HG02610 (cell line): ENCODE data around the gene ERBB2.
"Not testable (repeated sequence)": the region's sequence is repeated elsewhere in the genome, so short reads cannot be mapped to it uniquely, and the experiment has no call there.

Source experiments
- ATAC-seq: cut with Tn5 transposase; IDR thresholded peaks from one replicate; pipeline ENCODE4 v1.9.1; 2021; ENCODE audit warnings: mild to moderate bottlenecking, moderate library complexity; ENCODE audit not compliant: unreplicated experiment

Gene ERBB2

DNA sequence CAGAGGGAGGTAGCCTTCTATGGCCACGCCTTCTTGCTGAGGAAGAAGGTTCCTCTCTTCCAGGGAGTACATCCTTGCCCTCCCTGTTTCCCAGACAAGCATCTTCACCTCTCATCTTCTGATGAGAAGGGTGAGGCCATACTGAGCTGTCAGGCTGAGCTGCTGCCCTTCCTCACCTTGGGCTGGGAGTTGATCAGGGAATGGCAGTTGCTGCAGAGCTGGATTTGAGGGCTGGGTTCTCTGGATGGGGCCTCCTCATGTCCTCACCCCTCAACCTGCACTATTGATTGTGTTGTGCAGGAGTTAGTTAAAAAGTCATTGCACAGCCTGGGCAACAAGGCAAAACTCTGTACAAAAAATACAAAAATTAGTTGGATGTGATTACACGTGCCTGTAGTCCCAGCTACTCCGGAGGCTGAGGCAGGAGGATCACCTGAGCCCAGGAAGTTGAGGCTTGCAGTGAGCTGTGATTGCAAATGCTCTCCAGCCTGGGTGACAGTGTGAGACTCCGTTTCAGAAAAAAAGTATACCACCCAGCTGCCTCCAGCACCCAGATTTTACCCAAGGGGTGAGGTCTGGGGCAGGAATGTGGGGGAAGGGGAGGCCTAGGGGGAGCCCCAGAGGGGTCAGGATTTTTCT, 2.0 kb downstream of the ERBB2 start:
- ATAC-seq: no peak

DNA sequence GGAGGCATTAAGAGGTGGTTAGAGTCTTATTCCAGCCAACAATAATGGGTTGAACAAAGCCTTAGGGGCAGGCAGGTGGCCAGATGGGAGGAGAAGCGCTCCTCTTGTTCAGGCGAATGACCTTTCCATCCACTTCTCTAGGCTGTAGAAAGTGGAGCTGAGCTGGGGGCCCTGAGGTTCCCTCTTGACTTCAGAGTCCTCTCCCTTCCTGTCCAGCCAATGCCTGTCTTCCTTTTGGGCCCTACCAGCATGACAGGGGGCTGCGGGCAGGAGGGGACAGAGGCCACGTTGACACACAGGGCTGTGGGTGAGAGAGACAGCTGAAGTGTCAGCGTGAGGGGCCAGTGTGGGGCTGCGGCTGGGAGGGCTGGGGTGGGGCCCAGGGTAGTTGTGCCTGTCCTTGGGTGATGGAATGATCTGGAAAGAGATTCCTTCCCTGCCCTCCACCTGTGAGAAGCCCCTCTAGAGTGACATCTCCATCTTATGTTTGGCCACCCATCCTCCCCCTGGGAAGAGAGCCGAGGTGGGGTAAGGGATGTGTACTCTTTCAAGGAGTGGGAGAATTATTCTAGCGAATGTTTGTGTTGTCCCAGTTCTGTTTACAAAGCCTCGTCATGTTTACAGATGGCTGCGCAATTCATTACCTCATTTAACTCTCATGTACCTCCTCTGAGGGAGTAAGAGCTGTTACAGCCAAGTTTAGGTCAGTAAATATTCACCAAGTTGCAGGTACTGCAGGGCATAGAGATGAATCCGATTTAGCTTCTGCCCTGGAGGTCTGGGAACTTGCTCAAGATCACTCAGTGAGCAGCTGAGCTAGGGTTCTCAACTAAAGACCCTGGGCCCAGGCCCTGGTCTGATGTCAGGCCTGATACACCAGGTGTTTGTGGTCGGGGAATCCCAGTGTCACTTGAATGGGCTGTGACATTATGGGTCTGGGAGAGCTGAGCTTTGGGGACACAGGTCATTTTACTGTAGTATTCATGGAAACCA, 3.3 kb downstream of the ERBB2 start:
- no peak for ATAC-seq

DNA sequence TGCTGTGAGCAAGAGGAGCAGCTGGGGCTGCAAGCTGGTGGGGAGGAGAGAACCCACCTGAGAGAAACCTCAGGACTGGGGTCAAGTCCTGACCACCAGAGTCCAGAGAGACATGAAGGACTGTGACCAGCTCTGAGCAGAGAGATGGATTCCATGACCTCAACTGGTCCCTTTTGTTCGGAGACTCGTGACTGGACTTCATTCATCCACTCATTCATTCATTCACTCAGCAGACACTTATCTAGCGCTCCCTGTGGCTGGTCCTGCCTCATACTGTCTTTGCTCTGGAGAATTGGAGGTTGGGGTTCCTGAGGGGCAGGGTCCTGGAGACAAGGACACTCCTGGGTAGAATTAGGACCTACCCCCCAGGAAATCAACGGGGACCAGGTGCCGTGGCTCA, 4.0 kb downstream of the ERBB2 start:
- no peak for ATAC-seq

DNA sequence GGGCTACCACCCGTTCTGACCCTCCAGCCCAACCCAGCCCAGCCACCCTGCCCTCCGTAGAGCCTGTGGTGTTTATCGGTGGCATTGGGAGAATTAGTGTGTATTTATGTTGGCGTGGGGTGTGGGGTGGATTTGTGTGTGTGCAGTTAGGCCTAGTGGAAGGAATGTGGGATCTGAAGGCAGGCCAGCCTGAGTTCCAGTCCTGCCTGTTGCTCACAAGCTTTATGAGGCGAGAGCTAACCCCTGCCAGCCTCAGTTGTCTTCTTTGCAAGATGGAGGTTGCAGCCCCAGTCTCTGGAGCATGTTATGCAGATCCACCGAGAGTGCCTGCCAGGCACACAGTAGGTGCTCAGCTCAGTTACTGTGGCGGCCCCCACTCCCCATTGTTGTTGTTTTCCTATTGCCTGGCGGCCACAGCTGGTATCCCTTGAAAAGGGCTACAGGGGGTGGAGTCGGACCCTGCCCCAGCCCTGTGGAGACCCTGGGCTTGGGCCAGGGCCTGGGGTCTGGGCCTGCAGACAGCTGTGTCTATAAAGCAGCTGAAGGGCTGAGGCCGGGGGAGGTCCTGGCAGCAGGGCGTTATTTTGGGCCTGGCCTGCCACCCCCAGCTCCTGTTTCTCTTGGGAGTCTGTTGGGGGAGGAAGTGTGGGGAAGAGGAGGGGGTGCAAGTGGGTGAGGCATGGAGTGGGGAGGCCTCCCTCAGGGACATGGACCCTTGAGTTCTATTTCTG, 5.1 kb downstream of the ERBB2 start:
- ATAC-seq: no peak

DNA sequence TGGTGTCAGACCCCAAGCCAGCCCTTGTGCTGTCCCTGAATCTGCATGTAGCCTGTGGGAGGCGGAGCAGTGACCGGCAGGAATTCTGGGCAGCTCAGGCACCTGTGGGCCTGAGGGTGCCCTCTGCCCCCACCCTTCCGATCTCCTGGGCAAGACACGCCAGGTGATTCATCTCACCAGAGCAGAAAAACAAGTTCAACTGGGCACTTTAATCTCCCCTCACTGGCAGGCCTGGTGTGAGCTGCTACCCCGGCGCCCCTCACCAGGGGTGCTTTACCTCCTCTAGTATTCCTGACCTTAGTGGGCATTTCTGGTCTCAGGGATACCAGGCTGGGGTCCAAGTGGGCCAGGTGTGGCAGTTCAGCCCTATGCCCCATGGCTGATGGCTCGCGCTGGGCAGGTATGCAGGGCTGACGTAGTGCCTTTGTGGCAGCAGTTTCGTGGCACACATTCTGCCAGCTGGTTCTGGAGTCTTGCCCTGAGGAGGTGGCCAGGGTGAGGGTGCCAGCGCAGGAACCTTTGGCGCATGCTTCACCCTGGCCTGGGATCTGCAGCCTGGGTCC, 6.0 kb downstream of the ERBB2 start:
- ATAC-seq: no peak

DNA sequence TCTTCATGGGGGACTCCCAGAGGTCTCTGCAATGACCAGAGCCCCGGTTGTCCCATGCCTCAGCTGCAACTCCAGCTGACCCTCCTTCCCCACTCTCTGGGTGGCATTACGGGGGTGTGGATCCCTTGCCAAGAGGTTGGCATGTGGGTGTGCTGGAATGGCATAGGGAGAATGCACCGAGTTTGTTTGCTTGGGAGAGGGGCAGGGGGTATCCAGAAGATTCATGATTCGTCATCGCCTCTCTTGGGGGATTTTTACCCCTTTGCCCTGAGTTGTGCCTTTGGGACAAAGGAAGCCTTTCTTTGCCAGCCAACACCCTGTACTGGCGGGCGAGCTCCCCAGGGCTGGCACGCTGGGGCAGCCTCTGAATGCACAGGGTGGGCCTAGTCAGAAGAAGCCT, 6.5 kb downstream of the ERBB2 start:
- no peak for ATAC-seq

DNA sequence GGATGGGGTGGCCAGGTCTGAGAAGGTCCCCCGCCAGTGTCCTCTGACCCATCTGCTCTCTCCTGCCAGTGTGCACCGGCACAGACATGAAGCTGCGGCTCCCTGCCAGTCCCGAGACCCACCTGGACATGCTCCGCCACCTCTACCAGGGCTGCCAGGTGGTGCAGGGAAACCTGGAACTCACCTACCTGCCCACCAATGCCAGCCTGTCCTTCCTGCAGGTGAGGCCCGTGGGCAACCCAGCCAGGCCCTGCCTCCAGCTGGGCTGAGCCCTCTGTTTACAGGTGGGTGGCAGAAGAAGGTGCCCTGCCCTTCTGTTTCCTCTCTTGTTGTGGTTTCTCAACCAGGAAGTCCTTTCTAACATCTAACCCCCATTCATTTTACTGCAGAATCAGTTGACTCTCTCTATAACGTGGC, 7.1 kb downstream of the ERBB2 start:
- no peak for ATAC-seq

DNA sequence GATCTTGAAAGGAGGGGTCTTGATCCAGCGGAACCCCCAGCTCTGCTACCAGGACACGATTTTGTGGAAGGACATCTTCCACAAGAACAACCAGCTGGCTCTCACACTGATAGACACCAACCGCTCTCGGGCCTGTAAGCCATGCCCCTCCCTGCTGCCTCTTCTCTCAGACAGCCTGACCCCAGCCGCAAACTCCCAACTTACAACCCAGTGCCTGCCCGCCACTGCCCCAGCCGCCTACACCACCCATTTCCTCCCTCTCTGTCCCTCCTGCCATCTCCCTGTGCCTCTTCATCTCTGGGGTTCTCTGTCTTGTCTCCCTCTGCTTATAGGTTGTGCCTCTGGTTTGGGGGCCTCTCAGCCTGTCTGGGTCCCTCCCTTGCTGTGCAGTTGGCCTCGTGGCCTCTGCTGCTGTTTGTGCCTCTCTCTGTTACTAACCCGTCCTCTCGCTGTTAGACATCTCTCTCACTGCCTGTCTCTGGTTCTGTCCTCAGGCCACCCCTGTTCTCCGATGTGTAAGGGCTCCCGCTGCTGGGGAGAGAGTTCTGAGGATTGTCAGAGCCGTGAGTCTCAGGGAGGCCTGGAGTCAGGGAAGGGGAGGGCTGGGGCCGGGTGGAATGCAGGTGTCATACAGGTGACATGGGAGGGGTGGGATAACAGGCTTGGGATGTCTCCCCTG, 9.6 kb downstream of the ERBB2 start:
- ATAC-seq: no peak

DNA sequence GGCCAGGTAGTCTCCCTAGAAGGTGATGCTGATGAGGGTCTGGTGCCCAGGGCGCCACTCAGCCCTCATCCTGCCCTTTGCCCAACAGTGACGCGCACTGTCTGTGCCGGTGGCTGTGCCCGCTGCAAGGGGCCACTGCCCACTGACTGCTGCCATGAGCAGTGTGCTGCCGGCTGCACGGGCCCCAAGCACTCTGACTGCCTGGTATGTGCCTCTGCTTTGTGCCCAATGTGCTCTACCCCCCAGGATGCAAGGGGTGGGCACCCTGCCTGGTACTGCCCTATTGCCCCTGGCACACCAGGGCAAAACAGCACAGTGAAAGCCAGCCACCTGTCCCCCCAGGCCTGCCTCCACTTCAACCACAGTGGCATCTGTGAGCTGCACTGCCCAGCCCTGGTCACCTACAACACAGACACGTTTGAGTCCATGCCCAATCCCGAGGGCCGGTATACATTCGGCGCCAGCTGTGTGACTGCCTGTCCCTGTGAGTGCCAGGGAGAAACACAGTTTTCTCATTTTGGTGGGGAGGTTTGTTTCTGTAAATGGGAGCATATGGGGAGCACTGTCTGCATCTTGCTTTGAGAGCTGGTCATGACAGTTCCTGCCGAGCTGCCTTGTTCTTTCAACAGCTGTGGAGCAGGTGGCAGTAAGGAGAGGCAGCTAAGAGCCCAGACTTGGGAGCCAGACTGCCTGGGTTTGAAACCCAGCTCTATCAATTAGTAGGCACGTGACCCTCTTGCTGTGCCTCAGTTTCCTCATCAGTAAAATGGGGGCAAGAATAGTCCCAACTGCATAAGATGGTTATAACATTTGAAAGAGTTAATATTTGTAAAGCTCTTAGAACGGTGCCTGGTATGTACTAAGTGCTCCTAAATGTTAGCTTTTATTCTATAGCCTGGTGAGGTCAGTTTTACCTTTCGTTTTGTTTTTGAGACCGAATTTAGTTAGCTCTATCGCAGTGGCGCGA, 10.4 kb downstream of the ERBB2 start:
- ATAC-seq: no peak

DNA sequence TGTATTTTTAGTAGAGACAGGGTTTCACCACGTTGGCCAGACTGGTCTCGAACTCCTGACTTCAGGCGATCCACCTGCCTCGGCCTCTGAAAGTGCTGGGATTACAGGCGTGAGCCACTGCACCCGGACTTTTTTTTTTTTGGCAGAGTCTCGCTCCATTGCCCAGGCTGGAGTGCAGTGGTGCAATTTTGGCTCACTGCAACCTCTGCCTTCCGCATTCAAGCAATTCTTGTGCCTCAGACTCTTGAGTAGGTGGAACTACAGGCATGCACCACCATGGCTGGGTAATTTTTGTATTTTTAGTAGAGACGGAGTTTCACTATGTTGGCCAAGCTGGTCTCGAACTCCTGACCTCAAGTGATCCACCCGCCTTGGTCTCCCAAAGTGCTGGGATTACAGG, 11.2 kb downstream of the ERBB2 start:
- not testable (repeated sequence) for ATAC-seq

DNA sequence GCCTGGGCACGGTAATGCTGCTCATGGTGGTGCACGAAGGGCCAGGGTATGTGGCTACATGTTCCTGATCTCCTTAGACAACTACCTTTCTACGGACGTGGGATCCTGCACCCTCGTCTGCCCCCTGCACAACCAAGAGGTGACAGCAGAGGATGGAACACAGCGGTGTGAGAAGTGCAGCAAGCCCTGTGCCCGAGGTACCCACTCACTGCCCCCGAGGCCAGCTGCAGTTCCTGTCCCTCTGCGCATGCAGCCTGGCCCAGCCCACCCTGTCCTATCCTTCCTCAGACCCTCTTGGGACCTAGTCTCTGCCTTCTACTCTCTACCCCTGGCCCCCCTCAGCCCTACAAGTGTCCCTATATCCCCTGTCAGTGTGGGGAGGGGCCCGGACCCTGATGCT, 12.0 kb downstream of the ERBB2 start:
- ATAC-seq: no peak

DNA sequence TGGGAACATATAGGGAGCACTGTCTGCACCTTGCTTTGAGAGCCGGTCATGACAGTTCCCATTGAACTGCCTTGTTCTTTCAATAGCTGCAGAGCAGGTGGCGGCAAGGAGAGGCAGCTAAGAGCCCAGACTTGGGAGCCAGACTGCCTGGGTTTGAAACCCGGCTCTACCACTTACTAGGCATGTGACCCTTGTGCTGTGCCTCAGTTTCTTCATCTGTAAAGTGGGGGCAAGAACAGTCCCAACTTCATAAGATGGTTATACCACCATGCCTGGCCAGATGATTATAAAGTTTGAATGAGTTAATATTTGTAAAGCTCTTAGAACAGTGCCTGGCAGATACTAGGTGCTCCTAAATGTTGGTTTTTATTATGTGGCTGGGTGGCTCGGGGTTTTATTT, 14.4 kb downstream of the ERBB2 start:
- ATAC-seq: no peak

DNA sequence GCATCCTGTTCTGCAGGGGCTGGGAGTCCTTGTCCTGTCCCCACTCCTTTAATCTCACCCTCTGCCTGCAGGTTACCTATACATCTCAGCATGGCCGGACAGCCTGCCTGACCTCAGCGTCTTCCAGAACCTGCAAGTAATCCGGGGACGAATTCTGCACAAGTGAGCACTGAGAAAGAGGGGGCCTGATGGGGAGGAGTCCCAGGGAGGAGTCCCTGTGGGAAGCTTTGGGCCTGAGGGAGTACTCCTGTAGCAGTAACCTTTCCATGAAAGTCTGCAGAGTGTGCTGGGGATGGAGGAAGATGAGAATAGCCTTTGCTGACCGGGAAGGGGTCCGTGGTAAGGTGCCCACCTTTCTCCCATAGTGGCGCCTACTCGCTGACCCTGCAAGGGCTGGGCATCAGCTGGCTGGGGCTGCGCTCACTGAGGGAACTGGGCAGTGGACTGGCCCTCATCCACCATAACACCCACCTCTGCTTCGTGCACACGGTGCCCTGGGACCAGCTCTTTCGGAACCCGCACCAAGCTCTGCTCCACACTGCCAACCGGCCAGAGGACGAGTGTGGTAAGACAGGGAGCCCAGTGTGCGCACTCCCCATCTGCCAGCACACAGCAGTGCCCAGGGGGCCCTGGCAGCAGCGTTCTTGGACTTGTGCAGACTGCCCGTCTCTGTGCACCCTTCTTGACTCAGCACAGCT, 15.7 kb downstream of the ERBB2 start:
- ATAC-seq: no peak

DNA sequence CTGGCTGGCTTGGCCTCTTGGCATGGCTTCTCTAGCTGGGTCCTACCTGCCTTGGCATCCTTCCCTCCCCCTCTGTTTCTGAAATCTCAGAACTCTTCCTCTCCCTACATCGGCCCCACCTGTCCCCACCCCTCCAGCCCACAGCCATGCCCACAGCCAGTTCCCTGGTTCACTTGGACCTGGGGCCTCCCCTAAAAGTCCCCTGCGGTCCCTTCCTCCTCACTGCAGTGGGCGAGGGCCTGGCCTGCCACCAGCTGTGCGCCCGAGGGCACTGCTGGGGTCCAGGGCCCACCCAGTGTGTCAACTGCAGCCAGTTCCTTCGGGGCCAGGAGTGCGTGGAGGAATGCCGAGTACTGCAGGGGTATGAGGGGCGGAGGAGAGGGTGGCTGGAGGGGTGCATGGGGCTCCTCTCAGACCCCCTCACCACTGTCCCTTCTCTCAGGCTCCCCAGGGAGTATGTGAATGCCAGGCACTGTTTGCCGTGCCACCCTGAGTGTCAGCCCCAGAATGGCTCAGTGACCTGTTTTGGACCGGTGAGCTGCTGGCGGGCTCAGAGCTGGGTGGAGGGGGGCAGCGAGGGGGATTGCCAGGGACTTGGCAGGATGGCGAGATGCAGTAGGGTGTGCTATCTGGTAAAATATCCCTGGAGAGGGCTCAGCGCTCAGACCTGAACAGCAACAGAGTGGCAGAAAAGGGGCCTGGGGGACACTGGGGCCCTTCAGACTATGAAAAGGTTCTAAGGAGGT, 16.4 kb downstream of the ERBB2 start:
- no peak for ATAC-seq

DNA sequence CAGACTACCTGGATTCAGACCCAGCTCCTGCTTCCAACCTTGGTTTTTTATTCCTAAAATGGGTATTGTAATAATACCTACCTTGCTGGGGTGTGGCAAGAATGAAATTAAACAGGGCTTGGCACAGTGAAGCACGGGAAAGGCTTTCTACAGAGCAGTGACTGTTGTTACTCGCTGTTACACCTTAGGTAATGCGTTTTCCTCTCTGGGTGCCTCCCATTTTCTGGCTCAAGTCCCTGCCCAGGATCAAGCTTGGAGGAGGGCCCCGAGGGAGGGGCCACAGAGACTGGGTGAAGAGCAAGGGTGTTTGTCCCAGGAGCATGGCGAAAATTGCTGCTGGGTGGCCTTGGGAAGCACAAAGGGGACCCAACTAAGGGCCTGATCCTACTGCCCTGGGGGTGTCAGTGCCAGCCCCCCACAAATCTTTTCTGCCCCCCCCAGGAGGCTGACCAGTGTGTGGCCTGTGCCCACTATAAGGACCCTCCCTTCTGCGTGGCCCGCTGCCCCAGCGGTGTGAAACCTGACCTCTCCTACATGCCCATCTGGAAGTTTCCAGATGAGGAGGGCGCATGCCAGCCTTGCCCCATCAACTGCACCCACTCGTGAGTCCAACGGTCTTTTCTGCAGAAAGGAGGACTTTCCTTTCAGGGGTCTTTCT, 17.1 kb downstream of the ERBB2 start:
- no peak for ATAC-seq

DNA sequence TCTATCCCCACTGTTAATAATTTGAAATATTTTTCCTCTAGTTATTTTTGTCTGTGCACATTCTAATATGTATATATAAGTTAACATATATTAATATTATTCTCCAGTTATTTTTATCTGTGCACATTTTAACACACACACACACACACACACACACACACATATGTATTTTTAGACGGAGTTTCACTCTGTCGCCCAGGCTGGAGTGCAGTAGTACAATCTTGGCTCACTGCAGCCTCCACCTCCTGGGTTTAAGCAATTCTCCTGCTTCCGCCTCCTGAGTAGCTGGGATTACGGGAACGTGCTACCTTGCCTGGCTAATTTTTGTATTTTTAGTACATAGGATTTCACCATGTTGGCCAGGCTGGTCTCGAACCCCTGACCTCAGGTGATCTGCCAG, 17.8 kb downstream of the ERBB2 start:
- no peak for ATAC-seq

DNA sequence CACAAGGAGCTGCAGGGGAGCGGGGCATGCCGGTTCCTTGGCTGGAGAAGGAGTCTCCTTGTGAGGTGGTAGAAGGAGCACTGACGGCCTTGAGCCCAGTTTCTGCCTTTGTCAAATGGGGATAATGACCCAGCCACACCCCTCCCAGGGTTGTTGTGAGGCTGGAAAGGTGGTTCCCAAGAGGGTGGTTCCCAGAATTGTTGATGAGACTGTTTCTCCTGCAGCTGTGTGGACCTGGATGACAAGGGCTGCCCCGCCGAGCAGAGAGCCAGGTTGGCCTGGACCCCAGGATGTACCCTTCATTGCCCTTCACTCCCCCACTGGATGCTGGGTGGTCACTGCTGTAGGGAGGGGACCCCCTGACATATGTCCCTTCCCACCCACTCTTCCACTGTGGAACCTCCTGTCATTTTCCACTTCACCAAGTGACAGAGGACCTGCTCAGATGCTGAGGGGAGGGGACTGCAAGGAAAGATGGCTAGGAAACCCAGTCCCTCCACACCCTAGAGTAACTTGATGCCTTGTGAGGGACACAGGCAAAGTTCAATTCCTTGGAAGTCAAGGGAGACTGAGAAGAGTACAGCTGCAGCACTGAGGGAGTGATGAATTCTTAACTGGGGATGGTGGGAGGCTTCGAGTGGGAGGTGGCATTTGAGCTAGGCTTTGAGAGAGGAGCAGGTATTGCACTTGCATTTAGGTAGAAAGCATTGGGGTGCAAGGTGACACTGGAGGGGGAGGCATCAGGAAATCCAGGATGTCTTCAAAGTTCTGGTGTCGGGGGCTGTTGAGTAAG, 19.9 kb downstream of the ERBB2 start:
- no peak for ATAC-seq
